GM12864 (cell line): ENCODE data around the gene HSPB1.

Experiments
- DNase-seq: peaks from one replicate; pipeline ENCODE4 v3.0.0-alpha.2; 2011; ENCODE audit warnings: low read depth
- H3K4me3 ChIP-seq: 2 replicates; pipeline ENCODE4 v1.5.1; 2011; ENCODE audit warnings: mild to moderate bottlenecking, low read depth, low read length, control low read depth
- CTCF ChIP-seq: IDR thresholded peaks from 2 replicates; pipeline ENCODE4 v1.5.1; 2011; ENCODE audit warnings: low read depth, mild to moderate bottlenecking, moderate library complexity, low read length, control low read depth, inconsistent platforms; ENCODE audit errors: missing control alignments

Gene HSPB1

GRCh38 chr7:76261931-76262330 is 40.5 kb upstream of the HSPB1 start:
- DNase-seq: no peak
- no peak for TF ChIP-seq CTCF

DNA sequence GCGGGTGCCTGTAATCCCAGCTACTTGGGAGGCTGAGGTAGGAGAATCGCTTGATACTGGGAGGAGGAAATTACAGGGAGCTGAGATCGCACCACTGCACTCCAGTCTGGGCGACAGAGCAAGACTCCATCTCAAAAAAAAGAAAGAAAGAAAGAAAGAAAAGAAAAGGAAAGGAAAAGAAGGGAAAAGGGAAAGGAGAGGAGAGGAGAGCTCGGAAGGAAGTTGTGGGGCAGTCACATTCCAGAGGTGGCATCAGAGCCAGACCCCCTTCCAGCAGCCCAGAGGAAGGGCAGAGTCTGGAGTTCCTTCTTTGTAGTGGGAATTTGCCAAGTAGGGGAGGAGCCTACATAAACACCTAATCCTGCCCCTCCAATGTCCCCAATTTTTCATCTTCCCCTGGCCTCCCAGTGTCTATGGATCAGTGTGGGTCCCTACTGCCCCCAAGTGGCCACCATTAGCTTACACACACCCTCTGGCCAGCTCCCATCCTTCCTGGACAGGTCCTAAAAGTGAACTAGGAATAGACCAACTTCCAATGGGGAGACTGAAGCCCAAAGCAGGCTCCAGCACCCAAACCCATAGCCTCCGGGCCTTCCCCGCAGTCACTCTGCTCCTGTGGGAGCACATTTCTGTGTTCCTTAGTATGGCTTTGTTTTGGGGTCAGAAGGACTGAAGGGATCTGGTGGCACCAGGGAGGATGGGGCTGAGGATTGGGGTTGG is 39.6 kb upstream of the HSPB1 start:
- DNase-seq: no peak
- no peak overlapping the region for H3K4me3 ChIP-seq
- peak; percentile 80 for TF ChIP-seq CTCF

More at GRCh38 chr7:76261931-76262330, 40.5 kb upstream of the HSPB1 start:
- H3K4me3 ChIP-seq: no peak overlapping the region

GRCh38 chr7:76265299-76265698 is 37.2 kb upstream of the HSPB1 start:
- H3K4me3 ChIP-seq: no peak overlapping the region
- TF ChIP-seq CTCF: no peak
- DNase-seq: no peak

DNA sequence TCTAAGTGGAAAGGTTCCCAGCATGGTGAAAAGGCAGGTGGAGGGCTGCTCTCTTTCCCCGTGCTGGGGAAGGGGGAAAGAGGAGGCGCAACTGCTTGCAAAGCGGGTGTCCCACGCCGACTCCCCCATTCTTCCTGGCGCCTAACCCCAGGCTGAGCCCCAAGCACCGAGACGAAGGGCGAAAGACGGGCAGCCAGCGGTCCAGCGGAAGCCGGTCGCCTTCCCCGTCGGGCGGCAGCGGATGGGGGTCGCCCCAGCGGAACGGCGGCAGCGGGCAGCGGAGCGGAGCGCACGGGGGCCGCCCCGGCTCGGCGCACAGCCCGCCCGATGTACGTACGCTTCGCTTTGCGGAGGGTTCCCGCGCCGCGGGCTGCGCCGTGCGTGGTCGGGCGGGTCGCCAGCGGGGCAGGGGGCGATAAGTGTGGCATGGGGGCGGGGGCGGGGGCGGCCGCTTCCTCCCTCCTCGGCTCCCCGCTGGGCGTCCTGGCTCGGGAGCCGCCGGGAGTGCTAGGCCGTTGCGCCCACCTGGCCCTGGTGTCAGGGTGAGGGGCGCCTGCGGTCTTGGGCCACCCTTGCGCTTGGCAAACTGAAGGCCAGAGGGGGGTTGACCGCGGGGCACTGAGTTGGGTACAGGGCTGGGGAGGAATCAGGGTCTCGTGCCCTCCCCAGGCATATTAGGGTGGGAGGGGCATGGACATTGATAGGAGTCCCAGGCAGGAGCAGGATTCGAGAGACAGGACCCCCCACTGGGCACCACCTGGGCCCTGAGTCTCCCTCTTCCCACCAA is 35.2 kb upstream of the HSPB1 start:
- H3K4me3 ChIP-seq: peak overlapping the region; percentile 12; the same call in 1 of the 2 replicates
- no peak for DNase-seq

GRCh38 chr7:76267894-76268183 is 34.6 kb upstream of the HSPB1 start:
- DNase-seq: no peak
- TF ChIP-seq CTCF: no peak
- H3K4me3 ChIP-seq: no peak overlapping the region

More for the DNA sequence above, 35.2 kb upstream of the HSPB1 start:
- no peak for TF ChIP-seq CTCF

DNA sequence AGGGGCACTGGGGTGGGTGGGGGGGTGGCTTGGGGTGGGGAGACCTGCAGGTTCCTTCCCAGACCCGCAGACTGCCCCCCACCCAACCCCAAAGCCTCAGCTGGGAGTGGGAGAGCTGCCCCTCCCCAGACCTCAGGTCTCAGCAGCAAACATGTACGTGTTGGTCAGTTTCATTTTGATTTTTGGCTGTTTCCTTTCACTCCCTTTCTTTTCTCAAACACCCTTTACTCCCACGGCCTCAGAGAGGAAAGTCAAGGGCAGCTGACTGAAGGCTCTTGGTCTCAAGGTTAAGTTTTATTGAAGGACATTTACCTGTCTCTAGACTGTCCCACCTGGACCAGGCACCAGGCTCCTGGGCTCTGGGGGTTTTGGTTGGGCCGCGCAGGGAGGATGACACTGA is 34.1 kb upstream of the HSPB1 start:
- H3K4me3 ChIP-seq: no peak overlapping the region
- TF ChIP-seq CTCF: no peak
- DNase-seq: no peak
